ENCODE data around the gene TSPAN2. TPM values are rescaled to one million over a fixed set of nuclear protein-coding genes. Genes with fewer than 3 reads are reported as not detected.

Gene TSPAN2
- 0.81 and 8.1 TPM in 2 replicates for total RNA-seq

DNA sequence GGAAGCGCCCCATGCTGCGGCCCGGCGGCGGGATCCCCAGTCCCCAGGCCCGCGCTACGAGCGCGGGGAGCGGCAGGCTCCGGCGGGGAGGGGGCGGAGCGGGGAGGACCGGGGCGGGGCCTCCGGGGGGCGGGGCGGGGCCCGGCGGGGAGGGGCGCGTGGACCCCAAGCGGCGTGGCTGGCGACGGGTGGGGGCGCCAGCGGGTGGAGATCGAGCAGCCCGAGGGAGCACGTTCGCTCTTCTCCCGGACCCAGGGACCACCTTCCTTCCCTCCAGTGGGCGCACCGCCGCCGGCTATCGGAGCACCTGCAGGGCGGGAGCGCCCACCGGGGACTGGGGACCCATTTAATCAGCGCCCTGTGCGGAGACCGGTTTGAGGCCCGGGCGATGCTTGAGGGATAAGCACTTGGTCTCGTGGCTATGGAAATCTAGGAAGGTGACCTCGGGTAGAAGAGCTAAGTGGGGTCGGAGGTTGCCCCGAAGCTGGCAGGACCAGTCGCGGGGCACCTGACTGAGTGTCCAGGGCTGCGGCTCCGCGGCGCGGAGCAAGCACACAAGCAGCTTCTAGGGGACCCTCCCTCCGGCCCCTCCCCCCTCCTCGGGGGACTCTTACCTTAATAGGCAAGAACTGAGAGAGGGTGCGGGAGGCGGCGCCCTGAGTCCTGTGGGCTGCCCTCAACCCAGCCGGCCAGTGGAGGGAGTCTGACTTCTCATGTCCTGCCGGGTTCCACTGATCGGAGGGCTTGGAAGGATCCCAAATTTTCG is at the start of gene TSPAN2:
Gene TSPAN2, minus strand, starts transcription at position 84 of the 766 bp plus-strand sequence. Its CDS starts 71 bp downstream, at position 13.

DNA sequence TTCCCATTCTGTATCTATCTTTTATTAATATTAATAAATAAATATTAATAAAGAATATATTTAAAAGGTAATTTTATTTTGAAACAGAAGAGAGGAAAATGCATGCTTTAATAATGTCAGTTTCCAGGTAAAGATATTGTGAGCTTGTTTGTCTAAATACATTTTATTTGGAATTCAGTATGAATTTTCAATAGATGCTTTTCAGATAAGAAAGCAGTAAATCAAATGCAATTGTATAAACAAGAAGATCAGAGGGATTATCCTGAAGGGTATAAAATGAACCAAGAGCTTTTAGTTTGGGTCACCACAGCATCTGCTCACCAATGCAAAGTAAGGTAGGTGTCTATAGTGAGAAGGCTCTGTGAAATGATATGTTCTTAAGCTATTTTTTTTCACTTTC is 59.8 kb downstream of the TSPAN2 start, which contains the start of gene TSHB:
Gene TSHB, plus strand, starts transcription at position 301 of the 400 bp plus-strand sequence. CDS start 3,537 bp downstream, outside the sequence.

Other genes with a start within 250 kb of the TSPAN2 start
- not detected in 2 replicates for gene SYCP1, start 234.6 kb downstream of the TSPAN2 start, total RNA-seq
- not detected in 2 replicates for gene TSHB, start 59.7 kb downstream of the TSPAN2 start, total RNA-seq
- gene NGF, start 248.7 kb upstream of the TSPAN2 start, total RNA-seq, result 0.13 and 0.32 TPM in 2 replicates

All from bladder microvascular endothelial cell (primary cell).